Measurements from ENCODE around the gene KRTAP10-6.
"Not testable (repeated sequence)": the region's sequence is repeated elsewhere in the genome, so short reads cannot be mapped to it uniquely, and the experiment has no call there.

KRTAP10-6 gene

GRCh38 chr21:44564099-44564498 is 28.2 kb downstream of the KRTAP10-6 start:
- no peak for DNase-seq (ENCODE audit: extremely low read depth in 1 of 2, low read depth in 1 of 2)

GRCh38 chr21:44558695-44559094 is 33.6 kb downstream of the KRTAP10-6 start, which contains the start of gene KRTAP10-3:
Gene KRTAP10-3, minus strand, starts transcription at chr21:44558795. Its CDS starts 80 bp downstream, at chr21:44558715.
- no peak for DNase-seq (ENCODE audit: extremely low read depth in 1 of 2, low read depth in 1 of 2)

DNA sequence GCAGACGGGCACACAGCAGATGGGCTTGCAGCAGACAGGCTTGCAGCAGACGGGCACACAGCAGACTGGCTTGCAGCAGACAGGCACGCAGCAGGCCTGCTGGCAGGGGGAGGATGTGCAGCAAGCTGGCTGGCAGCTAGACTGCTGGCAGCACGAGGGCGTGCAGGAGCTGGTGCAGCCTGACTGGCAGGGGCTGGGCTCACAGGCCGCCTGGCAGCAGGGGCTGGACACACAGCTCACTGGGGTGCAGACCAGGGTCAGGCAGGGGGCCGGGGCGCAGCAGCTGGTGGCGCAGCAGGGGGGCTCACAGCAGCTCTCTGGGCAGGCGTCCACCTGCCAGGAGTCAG is 34.0 kb downstream of the KRTAP10-6 start:
- not testable (repeated sequence) for DNase-seq (ENCODE audit: extremely low read depth in 1 of 2, low read depth in 1 of 2)

DNA sequence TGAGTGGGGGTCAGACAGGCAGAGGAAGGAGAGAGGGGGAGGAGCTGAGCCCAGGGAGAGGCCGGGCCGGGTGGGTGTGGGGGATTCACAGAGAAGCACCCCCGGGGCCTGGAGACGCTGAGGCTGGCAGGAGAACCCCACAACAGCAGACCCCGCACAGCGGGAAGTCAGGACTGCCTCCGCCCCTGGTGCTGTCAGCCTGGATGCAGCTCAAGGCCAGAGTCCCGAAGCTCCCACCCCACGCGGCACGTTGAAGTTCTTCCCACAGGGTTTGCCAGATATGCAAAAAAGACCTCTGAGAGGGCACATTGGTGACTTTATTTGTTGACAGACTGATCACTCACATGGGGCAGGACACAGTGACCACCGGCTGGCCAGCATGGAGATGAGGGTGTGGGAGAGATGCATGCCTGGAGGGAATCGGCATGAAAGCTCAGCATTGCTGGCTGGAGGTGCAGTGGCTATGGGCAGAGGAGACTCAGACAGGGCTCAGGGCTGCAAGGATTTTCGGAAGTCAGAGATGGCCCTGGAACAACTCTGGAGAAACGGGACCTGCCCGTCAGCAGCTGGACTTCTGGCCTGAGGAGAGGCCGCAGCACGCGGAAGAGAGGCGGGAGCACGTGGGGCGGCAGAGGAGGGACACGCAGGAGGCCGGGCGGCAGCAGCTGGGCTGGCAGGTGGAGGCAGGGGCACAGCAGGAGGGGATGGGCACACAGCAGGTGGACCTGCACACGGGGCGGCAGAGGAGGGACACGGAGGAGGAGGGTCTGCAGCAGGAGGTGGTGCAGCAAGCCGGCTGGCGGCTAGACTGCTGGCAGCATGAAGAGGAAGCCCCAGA is 34.6 kb downstream of the KRTAP10-6 start:
- no peak for DNase-seq (ENCODE audit: extremely low read depth in 1 of 2, low read depth in 1 of 2)

DNA sequence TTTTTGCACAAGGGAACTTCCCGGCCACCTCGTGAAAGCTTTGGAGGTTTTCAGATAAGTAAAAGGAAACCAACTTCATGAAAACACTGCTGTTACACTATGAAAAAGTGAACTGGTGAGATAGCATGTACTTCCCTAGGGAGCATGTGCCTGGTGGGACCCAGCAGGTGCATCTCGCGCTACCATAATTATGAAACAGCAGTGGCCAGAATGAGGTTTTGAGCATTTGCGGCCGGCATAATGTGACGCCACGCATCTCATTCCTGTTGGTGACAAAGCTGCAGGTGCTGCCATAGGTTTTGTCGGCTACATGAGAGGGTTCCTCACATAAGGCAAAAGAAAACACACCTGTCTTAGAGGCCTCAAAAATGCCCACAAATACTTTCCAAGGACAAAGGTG is 35.4 kb downstream of the KRTAP10-6 start:
- no peak for DNase-seq (ENCODE audit: extremely low read depth in 1 of 2, low read depth in 1 of 2)

- DNase-seq (ENCODE audit: extremely low read depth in 1 of 2, low read depth in 1 of 2): no peak
Observed at GRCh38 chr21:44555200-44555875, 37.0 kb downstream of the KRTAP10-6 start.

DNA sequence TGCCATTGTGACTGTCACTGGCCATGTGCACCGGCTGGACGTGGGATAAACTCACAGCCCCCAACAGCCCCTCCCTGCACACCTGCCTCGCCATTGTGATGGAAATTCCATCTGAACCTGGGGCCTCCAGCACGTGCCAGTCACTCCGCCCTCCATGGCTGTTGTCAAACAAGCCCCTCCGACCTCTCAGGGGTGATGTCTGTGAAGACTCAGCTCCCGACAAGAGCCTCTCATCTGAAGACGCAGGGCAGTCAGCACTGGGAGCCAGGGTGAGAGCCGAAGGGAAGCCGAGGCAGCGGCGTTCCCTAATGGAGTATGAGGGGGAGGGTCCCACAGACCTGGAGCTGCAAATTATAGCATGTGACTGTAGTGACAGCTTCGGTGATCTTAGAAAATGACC is 39.6 kb downstream of the KRTAP10-6 start:
- no peak for DNase-seq (ENCODE audit: extremely low read depth in 1 of 2, low read depth in 1 of 2)

DNA sequence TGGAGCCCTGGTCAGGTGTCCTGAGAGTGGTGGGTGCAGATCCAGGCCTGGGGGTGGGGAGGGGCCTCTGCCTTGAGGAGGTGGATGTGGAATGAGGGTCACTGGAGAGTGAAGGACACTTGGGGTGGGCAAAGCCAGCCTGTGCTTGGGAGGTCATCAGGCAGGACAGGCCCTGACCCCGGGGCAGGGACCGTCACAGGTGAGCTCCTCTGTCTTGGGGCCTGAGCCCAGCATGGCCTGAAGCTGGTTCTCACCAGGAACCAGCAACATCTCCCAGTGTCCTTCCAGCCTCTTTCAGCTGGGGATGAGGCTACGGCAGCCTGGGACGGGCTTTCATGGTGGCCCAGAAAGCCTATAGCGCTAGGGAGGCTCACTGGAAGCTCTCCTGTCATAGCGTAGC is 40.2 kb downstream of the KRTAP10-6 start:
- DNase-seq (ENCODE audit: extremely low read depth in 1 of 2, low read depth in 1 of 2): no peak

- no peak for DNase-seq (ENCODE audit: extremely low read depth in 1 of 2, low read depth in 1 of 2)
Observed at GRCh38 chr21:44551340-44551961, 40.9 kb downstream of the KRTAP10-6 start, which contains the start of gene KRTAP10-2. Gene KRTAP10-2, minus strand, starts transcription at chr21:44551505. Its CDS starts 47 bp downstream, at chr21:44551458.

- no peak for DNase-seq (ENCODE audit: extremely low read depth in 1 of 2, low read depth in 1 of 2)
Observed at GRCh38 chr21:44550807-44551206, 41.5 kb downstream of the KRTAP10-6 start.

- not testable (repeated sequence) for DNase-seq (ENCODE audit: extremely low read depth in 1 of 2, low read depth in 1 of 2)
Observed at GRCh38 chr21:44550285-44550684, 42.0 kb downstream of the KRTAP10-6 start.

GRCh38 chr21:44549525-44550211 is 42.6 kb downstream of the KRTAP10-6 start:
- DNase-seq (ENCODE audit: extremely low read depth in 1 of 2, low read depth in 1 of 2): no peak

- DNase-seq (ENCODE audit: extremely low read depth in 1 of 2, low read depth in 1 of 2): no peak
Observed at GRCh38 chr21:44548922-44549321, 43.4 kb downstream of the KRTAP10-6 start.

DNA sequence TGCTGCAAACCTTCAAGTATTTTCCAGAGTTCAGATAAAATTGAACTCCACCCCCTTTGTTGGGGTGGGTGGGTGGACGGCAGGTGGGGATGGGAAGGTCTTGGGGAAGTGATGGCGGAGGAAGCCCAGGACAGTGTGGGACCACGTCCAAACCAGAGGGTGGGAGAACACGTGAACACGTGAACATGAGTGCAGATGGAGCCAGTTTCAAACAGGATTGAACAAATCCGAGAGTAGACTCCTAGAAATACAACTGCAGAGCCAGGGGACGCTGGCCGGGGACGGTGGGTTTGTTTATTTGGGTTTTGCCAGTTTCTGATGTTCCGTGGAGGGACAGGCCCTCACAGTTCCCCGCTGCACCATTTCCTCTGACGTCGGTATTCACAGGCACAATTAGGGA is 43.9 kb downstream of the KRTAP10-6 start:
- no peak for DNase-seq (ENCODE audit: extremely low read depth in 1 of 2, low read depth in 1 of 2)

DNA sequence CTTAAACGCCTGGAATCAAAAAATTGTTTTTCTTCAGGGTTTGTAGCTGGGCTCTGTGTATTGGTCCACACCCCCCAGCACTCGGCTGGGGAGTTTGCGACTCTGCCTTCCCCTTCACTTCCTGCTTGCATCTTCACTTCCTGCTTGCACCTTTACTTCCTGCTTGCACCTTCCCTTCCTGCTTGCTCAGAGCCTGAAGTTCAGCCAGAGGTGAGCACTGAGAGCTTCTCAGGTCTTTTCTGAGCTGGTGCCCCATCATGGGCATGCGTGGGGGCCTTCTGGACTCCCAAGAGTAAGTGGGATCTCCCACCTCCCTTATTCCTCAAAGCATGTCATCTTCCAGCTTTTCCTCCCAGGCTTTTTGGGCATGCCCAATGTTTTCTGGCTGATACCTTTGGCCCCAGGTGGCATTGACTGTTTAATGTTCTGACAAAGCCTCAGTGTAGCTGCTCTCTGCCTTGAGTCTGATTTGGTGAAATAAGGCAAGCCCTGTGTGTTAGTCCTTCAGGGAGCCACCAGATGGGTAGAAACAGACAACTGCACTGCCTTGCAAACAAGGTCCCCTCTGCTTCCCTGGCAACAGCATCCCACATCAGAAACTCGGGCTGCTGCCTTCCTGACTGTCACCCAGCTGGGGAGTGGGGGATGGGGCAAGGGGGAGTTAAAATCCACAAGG is 44.5 kb downstream of the KRTAP10-6 start:
- no peak for DNase-seq (ENCODE audit: extremely low read depth in 1 of 2, low read depth in 1 of 2)

GRCh38 chr21:44544566-44544965 is 47.7 kb downstream of the KRTAP10-6 start:
- DNase-seq (ENCODE audit: extremely low read depth in 1 of 2, low read depth in 1 of 2): no peak

- no peak for DNase-seq (ENCODE audit: extremely low read depth in 1 of 2, low read depth in 1 of 2)
Observed at GRCh38 chr21:44542716-44543115, 49.6 kb downstream of the KRTAP10-6 start.

Measured in stimulated activated CD8-positive, alpha-beta memory T cell treated with anti-CD3 and anti-CD28 coated beads, Interleukin-7, amount 100 ng/mL, for 48 hours (primary cell).